Measurements from ENCODE around the gene DIABLO.
"Not testable (repeated sequence)": the region's sequence is repeated elsewhere in the genome, so short reads cannot be mapped to it uniquely, and the experiment has no call there.

Gene DIABLO

DNA sequence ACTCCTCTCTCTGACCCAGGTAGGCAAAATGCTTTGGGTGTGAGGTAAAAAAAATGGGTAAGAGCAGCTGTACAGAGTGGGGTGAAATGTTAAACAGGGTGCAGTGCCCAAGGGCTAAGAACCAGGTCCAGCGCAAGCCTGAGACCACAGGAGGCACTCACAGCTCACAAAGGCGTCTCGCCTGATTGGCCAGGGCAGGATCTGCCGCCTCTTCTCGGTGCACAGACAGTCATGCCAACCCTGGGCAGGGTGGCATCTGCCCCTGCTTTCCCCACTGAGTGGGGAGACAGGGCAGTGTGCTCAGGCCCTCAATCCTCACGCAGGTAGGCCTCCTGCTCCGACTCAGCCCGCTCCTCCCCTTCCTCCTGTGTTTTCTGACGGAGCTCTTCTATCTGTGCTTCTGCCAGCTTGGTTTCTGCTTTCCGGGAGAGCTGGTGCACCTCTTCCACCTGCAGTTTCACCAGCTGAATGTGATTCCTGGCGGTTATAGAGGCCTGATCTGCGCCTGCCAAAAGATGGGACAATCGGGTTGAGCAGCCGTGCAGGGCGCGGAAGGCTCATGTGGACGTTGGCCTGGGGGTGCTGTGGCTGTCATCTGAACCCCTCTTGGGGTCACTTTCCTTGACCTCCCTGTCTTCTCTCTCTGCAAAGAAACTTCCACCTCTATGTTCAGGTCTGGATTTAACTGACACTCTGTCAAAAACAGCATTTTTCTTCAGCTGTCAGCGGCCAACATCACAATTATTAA lies 17.6 kb downstream of the DIABLO start:
- DNase-seq, result no peak

DNA sequence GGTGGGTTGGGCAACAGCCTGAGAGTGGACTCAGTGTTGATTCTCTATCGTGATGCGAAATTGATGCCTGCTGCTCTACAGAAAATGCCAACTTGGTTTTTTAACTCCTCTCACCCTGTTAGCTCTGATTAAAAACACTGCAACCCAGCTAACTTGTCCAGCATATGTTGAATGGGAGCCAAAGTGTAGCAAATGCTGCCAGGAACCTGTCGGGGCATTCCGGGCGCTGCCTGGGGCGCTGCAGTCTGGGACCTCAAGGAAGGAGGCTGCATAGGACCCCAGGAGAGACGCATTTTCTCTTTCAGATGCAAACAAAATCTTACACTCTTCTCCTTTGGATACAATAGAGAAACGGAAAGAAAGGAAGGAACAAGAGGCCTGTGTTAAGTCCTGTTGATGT lies 18.5 kb downstream of the DIABLO start:
- no peak for DNase-seq

DNA sequence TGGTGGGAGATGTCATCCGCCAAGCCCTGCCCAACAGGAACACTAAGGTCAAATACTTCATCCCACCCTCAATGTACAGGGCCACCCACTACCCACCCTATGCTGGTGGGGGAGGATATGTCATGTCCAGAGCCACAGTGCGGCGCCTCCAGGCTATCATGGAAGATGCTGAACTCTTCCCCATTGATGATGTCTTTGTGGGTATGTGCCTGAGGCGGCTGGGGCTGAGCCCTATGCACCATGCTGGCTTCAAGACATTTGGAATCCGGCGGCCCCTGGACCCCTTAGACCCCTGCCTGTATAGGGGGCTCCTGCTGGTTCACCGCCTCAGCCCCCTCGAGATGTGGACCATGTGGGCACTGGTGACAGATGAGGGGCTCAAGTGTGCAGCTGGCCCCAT lies 18.9 kb downstream of the DIABLO start:
- no peak for DNase-seq

DNA sequence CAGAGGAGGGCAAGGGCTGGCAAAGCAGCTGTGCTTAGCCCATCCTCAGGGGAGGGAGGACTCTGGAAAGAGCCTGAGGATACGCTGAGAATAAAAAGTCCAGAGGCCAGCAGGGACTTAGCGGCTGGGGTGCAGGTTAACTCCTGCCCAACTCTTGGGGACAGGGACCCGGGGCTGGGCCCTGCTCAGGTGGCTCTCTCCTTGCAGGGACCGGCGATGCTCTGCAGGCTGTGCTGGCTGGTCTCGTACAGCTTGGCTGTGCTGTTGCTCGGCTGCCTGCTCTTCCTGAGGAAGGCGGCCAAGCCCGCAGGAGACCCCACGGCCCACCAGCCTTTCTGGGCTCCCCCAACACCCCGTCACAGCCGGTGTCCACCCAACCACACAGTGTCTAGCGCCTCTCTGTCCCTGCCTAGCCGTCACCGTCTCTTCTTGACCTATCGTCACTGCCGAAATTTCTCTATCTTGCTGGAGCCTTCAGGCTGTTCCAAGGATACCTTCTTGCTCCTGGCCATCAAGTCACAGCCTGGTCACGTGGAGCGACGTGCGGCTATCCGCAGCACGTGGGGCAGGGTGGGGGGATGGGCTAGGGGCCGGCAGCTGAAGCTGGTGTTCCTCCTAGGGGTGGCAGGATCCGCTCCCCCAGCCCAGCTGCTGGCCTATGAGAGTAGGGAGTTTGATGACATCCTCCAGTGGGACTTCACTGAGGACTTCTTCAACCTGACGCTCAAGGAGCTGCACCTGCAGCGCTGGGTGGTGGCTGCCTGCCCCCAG lies 19.6 kb downstream of the DIABLO start:
- DNase-seq, result no peak

DNA sequence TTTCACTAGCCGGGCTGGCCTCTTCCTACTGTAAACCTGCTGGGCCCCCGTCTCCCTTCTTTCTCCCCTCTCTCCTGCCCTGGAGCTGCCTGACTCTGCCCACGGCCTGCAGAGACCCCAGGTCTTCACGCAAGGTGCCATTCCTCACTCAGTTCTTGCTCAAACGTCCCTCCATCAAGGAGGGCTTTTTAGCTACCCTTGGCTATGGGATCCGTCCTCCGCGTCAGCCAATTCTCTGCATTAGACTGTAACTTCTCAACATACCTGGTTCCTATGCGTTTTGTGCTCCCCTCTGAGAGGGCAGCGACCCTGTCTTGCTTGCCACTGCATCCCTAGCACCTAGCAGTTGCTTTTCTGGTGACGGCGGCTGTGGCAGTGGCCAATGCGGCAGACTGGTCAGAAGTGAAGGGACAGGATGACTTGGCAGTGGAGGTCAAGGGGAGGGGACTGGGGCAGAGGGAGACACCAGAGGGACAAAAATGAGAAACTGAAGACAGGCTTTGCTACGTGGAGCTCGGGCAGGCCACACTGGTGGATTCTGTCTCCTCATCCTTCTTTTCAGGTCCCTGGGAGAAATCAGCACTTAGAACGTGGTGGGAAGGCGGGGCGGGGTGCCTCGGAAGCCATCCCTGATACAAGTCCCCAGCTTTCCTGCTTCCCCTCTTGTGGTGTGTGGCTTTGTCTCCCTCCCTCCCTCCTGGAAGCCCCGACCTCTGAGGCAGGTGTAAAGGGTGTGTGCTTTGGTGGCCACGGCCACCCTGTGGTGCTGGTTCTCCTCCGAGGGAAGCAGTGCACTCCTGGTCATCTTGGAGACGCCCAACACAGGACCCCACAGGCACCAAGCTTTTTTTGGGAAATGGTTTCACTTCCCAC lies 20.6 kb downstream of the DIABLO start:
- no peak for DNase-seq

DNA sequence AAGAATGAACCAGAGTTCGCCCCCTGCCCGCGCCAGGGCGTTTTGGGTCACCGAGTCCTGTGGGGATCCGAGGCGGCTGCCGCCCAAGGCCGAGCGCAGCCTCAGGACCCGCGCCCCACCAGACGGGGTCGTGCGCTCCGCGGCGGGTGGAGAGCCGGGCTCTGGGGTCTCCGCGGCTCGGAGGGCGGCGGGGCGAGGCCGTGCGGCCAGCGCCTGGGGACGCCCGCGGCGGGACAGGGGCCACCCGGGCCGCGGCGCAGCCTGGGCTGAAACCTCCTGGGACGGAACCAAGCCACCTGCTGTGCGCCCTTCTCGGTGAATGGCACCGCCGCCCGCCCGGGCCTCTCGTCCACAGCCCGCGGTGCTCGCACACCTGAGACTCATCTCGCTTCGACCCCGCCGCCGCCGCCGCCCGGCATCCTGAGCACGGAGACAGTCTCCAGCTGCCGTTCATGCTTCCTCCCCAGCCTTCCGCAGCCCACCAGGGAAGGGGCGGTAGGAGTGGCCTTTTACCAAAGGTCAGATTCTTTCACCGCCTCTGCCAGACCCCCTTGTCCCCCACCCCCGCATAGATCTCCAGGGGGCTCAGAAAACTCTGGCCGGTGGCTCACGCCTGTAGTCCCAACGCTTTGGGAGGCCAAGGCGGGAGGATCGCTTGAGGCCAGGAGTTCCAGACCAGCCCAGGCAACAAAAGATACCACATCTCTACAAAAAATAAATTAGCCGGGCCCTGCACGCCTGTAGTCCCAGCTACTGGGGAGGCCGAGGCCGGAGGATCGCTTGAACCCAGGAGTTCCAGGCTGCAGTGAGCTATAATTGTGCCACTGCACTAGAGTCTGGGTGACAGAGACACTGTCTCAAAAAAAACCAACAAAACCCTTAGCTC lies 21.4 kb downstream of the DIABLO start:
- DNase-seq, result no peak

DNA sequence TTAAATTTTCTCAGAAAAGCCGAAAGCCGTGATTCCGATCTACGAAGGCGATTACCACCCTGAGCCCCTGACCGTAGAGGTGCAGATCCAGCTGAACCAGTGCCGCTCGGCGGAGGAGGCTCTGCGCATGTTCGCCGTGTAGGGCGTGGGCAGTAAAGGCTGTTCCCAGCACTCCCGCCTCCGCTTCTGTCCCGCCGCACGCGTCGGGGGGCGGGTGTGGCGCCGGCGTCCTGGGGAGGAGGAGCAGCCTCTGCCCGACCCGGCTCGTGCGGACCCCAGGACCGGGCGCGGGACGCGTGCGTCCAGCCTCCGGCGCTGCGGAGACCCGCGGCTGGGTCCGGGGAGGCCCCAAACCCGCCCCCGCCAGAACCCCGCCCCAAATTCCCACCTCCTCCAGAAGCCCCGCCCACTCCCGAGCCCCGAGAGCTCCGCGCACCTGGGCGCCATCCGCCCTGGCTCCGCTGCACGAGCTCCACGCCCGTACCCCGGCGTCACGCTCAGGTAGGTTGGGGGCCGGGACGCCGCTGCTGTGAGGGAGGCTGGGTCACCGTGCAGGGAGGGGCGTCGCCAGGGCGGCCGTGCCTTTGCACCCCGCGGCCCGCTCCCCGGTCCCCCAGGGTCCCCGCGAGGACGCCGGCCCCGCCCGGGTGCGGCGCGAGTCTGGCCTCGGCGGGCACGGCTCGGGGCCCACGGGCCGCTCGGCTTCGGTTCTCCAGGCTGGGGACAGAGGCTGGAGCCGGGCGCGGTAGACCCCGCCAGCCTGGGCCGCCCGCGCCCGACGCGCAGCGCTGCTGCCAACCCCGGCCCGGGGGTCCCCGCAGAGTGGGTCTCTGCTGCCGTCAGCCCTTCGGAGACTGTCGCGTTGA lies 22.3 kb downstream of the DIABLO start, which contains the start of gene B3GNT4:
Gene B3GNT4, plus strand, starts transcription at position 409 of the 866 bp plus-strand sequence. CDS start 910 bp downstream, outside the sequence.
- peak; percentile 34 to 59 for DNase-seq

DNA sequence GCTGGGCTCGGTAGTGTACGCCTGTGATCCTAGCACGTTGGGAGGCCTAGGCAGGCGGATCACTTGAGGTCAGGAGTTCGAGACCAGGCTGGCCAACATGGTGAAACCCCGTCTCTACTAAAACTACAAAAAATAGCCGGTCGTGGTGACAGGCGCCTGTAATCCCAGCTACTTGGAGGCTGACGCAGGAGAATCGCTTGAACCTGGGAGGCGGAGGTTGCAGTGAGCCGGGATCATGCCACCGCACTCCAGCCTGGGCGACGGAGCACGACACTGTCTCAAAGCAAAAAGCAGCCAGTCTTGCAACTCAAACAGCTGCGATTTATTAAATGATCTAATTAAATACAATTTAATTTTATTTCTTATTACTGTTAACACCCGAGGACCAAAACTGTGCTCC lies 23.0 kb downstream of the DIABLO start:
- DNase-seq, result not testable (repeated sequence)

DNA sequence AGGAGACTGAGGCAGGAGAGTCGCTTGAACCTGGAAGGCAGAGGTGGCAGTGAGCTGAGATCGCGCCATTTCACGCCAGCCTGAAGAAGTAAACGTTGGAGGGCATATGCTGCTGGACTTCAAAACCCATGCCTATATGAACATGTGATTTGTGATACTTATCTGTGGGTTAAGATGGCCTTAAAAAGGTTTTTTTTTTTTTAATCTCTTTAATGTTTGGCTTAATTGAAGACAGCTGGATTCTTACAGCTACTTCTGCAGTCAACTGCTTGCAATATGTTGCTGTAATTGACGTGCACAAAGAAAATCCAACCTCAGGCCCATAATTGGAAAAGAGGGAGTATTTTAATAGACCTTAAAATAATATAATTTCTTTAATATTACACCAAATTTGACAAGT lies 23.8 kb downstream of the DIABLO start:
- DNase-seq, result no peak

DNA sequence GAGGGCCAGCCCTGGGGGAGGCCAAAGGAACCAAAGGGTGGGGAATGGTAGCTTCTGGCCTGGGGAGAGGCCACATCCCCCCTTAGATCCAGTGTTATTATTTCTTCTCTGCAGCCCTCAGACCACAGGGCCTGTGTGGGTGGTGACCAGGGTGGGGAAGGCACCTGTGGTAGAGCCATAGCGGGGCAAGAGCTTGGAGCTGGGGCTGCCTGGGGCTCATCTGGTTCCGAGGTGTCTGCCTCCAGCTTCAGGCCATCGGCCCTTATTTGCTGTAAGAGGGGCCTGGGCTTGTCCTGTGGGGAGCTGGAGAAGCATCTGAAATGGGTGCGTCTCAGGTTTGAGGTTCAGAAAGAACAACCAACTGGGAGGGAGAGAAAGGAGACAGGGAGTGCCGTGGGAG lies 24.5 kb downstream of the DIABLO start:
- DNase-seq, result no peak

DNA sequence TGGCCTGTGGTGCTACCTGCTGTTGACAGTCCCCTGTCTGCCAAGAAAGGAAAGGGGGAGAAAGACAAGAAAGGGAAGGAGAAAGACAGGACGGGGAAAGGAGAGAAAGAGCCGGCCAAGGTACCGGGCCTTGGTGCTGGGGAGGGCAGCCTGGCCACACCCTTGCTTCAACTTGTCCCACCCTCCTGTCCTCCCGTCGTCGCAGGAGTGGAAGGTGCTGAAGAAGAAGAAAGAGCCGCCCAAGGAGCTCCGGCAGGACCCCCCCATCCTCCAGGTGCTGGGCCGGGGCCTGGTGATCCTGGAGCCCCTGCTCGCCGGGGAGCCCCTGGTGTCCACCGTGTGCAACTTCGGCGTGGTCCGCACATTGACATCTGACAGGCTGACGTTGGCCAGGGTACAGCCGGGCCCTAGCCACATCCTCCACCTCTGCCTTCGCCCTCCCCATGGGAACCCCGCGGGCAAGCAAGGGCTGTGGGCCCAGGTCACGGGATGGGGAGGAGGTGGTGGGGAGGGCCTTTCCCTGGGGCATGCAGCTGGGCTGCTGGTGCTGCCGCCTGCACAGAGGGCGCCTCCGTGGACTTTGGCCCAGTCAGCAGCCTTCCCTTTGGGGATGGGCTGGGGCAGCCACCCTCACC lies 25.2 kb downstream of the DIABLO start:
- DNase-seq, result no peak

DNA sequence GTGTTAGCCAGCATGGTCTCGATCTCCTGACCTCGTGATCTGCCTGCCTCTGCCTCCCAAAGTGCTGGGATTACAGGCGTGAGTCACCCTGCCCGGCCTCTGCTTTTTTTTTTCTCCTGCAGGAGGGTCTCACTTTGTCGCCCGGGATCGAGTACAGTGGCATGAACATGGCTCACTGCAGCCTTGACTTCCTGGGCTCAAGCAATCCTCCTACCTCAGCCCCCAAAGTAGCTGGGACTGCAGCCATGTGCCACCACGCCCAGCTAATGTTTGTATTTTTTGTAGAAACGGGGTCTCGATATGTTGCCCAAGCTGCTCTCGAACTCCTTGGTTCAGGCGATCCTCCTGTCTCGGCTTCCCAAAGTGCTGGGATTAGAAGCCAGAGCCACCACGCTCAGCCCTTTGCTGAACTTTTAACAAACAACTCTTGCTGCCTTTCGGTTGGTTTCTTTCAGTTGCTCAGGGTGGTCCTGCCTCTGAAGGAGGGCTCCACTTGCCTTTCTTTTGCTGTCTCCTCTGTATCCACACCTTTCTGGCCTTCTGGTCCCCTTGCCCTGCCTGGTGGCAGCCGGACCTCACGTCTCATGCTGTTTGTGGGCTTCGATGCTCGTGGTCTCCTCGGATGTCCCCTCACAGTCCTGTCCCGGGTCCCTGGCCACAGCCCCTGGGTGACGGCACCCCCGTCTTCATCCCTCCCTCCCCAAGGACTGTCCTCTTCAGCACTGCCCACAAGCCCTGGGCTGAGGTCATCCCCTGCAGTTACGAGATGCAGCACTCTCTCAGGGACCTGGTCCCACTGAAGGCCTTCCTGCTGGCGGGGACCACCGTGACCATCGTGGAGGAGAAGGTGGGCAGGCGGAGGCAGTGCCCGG lies 26.1 kb downstream of the DIABLO start:
- no peak for DNase-seq

DNA sequence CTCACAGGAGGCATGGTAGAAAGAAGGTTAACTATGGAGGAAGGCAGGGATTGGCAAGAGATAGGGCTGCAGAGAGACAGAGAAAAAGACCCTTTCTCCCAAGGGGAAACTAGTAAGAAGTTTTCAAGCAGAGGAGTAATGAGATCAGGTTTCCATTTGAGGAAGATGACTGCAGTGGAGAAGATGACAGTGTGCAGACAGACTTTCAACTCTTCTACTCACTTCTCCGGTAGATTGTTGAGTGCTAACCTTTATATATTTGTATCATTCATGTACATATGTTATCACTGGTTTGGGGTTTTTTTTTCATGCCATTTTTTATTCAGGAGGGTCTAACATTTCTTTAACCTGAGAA lies 28.3 kb downstream of the DIABLO start:
- DNase-seq, result no peak

DNA sequence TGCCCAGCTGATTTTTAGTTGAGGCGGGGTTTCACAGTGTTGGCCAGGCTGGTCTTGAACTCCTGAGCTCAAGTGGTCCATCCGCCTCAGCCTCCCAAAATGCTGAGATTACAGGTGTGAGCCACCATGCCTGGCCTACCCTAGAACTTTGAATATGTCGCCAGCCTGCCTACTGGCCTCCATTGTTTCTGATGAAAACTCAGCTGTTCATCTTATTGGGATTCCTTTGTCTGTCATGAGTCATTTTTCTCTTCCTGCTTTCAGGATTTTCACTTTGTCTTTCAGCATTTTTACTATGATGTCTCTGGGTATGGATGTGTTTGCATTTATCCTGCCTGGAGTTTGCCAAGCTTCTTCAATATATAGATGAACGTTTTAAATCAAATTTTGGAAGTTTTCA lies 30.4 kb downstream of the DIABLO start:
- no peak for DNase-seq

DNA sequence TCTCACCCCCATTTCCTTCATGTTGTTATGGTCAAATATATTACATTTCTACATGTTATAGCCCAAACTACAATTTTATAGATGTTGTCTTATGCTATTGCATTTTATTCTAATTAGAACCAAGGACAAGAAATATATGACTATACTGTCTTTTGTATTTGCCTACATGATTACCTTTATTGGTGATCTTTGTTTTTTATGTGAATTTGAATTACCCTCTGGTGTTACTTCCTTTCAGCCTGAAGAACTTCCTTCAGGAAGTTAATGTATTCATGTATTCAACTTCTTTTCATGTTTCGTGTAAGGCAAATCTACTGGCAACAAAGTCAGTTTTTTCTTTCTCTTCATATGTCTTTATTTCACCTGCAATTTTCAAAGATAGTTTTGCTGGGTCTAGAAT lies 31.0 kb downstream of the DIABLO start:
- DNase-seq, result no peak

DNA sequence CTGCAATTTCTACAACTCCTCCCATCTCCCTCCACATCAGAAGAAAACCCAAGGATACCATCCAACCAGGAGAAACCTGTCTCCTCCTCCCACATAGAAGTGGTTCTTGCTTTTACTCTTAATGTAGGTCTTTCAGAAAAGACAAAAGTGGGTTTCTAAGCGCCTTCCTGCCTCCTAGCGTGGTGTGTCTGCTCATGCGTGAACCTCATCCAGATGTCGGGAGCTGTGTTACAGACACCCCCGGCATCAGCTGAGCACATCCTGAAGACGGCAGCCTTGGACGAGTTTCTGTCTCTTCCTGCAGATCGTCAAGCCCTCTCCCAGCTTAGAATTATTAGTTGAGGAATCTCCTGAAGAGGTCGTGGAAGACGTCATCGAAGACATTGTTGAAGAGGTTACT lies 33.4 kb downstream of the DIABLO start:
- DNase-seq, result no peak

DNA sequence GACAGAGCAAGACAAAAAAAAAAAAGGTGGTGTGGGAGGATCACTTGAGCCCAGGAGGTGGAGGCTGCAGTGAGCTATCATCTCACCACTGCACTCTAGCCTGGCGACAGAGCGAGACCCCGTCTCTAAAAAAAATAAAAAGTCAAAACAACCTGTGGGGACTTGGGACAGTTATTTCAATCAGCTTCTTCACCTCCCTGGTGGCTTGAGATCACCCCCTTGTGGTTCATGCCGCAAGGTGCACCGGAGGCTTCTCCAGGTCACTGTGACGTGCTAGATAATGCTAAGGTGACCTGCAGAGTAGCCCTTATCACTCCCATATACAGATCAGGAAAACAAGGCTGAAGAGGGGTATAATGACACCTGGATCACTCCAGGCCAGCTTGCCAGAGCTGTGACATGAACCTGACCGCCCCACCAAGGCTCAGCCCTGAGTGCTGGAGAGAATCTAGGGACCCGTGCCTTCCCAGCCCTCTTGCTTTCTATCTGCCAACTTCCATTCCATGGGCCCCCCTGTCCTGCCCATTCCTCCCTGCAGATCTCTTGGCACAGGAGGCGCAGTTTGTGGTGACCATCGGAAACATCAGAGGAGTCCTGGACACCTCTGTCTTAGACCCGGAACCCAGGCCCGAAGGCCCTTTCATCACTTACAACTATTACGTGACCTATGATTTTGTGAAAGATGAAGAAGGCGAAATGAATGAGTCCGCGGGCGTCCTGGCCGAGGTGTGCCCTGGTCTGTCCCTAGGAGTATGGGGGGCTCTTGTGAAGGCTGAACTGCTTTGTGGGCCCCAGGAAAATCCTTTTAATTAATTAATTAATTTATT lies 34.8 kb downstream of the DIABLO start:
- peak; percentile 21 to 59 for DNase-seq

DNA sequence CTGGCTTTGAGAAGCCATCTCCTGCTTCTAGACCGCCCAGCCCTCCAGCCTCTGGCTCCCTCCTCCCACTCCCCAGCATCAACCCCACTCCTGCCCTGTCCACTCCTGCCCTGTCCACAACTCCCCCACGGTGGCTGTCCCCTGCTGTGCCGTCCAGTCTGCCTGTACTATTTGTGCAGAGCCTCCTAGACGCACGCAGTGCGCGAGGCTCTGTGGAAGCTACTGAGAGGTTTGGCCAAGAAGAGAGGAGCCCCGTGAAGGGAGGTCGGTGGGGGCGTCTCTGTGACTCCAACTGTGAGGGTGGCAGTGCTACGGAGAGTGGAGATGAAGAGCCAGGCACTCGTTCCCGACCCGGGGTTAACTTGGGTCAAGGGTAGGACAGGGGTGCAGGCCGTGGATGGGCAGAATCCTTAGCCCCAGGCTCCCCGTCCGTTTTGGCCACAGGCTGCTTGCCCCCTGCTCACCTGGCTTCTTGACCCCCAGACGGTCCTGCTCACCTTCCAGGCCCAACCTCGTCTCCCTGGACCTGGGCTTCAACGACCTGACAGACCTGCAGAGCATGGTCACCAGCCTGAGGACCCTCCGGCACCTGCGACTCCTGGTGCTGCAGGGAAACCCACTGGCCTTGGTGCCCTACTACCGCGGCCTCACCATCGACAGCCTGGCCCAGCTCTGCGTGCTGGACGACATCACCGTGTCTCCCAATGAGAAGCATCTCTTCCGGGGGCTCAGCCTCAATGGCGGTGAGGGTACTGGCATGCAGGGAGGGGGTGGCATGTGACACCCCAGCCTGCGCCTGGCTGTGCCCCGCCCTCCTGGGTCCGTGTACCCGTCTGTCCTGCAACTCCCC lies 36.0 kb downstream of the DIABLO start:
- no peak for DNase-seq
